ENCODE results near the gene ERBB2.
"Not testable (repeated sequence)": the region's sequence is repeated elsewhere in the genome, so short reads cannot be mapped to it uniquely, and the experiment has no call there.

The ERBB2 gene

GRCh38 chr17:39746145-39746461 lies 46.2 kb downstream of the ERBB2 start:
- Histone ChIP-seq H3K36me3 (ENCODE audit: control insufficient read depth, insufficient read depth, low read length) (no peaks in the 10 kb centered on the region), H3K27ac (ENCODE audit: insufficient read depth, low read depth, low read length, poor library complexity, severe bottlenecking) (no peak overlapping the region), H3K4me3 (ENCODE audit: insufficient read depth, low read depth, low read length) (no peak overlapping the region), H3K9me3 (ENCODE audit: control insufficient read depth, low read length) (no peaks in the 10 kb centered on the region), H3K27me3 (ENCODE audit: control insufficient read depth, insufficient read depth, low read length, poor library complexity, severe bottlenecking) (peaks cover under 1% of the 10 kb centered on the region), H3K4me1 (ENCODE audit: control insufficient read depth, insufficient read depth, low read length) (no peaks in the 10 kb centered on the region)
- 94% methylated on average over 7 of the region's 7 CpGs for WGBS, 2 experiments

- peaks cover 1% of the 10 kb centered on the region for H3K27me3 ChIP-seq (ENCODE audit: control insufficient read depth, insufficient read depth, low read length, poor library complexity, severe bottlenecking)
- H3K9me3 ChIP-seq (ENCODE audit: control insufficient read depth, low read length) = no peaks in the 10 kb centered on the region
- no peaks in the 10 kb centered on the region for H3K36me3 ChIP-seq (ENCODE audit: control insufficient read depth, insufficient read depth, low read length)
- H3K27ac ChIP-seq (ENCODE audit: insufficient read depth, low read depth, low read length, poor library complexity, severe bottlenecking) = no peak overlapping the region
- 91 to 92% methylated on average over 4 of the region's 4 CpGs for WGBS, 2 experiments
- H3K4me3 ChIP-seq (ENCODE audit: insufficient read depth, low read depth, low read length) = no peak overlapping the region
- H3K4me1 ChIP-seq (ENCODE audit: control insufficient read depth, insufficient read depth, low read length) = no peaks in the 10 kb centered on the region
These were observed 47.9 kb downstream of the ERBB2 start for GRCh38 chr17:39747745-39748144.

- H3K27me3 ChIP-seq (ENCODE audit: control insufficient read depth, insufficient read depth, low read length, poor library complexity, severe bottlenecking); H3K9me3 ChIP-seq (ENCODE audit: control insufficient read depth, low read length); H3K4me3 ChIP-seq (ENCODE audit: insufficient read depth, low read depth, low read length); H3K4me1 ChIP-seq (ENCODE audit: control insufficient read depth, insufficient read depth, low read length); H3K36me3 ChIP-seq (ENCODE audit: control insufficient read depth, insufficient read depth, low read length); H3K27ac ChIP-seq (ENCODE audit: insufficient read depth, low read depth, low read length, poor library complexity, severe bottlenecking): not testable (repeated sequence)
- WGBS, 2 experiments = 88 to 91% methylated on average over 8 of the region's 8 CpGs
These were observed 48.7 kb downstream of the ERBB2 start for GRCh38 chr17:39748444-39749034.

GRCh38 chr17:39750131-39751015 lies 50.5 kb downstream of the ERBB2 start:
- Histone ChIP-seq H3K4me1 (ENCODE audit: control insufficient read depth, insufficient read depth, low read length) (peaks cover 8% of the 10 kb centered on the region), H3K4me3 (ENCODE audit: insufficient read depth, low read depth, low read length) (no peak overlapping the region), H3K27ac (ENCODE audit: insufficient read depth, low read depth, low read length, poor library complexity, severe bottlenecking) (no peak overlapping the region), H3K27me3 (ENCODE audit: control insufficient read depth, insufficient read depth, low read length, poor library complexity, severe bottlenecking) (peaks cover 24% of the 10 kb centered on the region), H3K36me3 (ENCODE audit: control insufficient read depth, insufficient read depth, low read length) (no peaks in the 10 kb centered on the region), H3K9me3 (ENCODE audit: control insufficient read depth, low read length) (no peaks in the 10 kb centered on the region)
- 82 to 87% methylated on average over 9 of the region's 9 CpGs for WGBS, 2 experiments

- Histone ChIP-seq H3K27me3 (ENCODE audit: control insufficient read depth, insufficient read depth, low read length, poor library complexity, severe bottlenecking) (peaks cover 29% of the 10 kb centered on the region), H3K4me3 (ENCODE audit: insufficient read depth, low read depth, low read length) (no peak overlapping the region), H3K9me3 (ENCODE audit: control insufficient read depth, low read length) (no peaks in the 10 kb centered on the region), H3K27ac (ENCODE audit: insufficient read depth, low read depth, low read length, poor library complexity, severe bottlenecking) (no peak overlapping the region), H3K4me1 (ENCODE audit: control insufficient read depth, insufficient read depth, low read length) (peaks cover 13% of the 10 kb centered on the region), H3K36me3 (ENCODE audit: control insufficient read depth, insufficient read depth, low read length) (no peaks in the 10 kb centered on the region)
- 80% methylated on average over 4 to 5 of the region's 5 CpGs for WGBS, 2 experiments
These were observed 51.2 kb downstream of the ERBB2 start for GRCh38 chr17:39751016-39751543.

GRCh38 chr17:39751637-39752036 lies 51.8 kb downstream of the ERBB2 start:
- Histone ChIP-seq H3K4me1 (ENCODE audit: control insufficient read depth, insufficient read depth, low read length) (peaks cover 13% of the 10 kb centered on the region), H3K27ac (ENCODE audit: insufficient read depth, low read depth, low read length, poor library complexity, severe bottlenecking) (no peak overlapping the region), H3K27me3 (ENCODE audit: control insufficient read depth, insufficient read depth, low read length, poor library complexity, severe bottlenecking) (peaks cover 29% of the 10 kb centered on the region), H3K4me3 (ENCODE audit: insufficient read depth, low read depth, low read length) (no peak overlapping the region), H3K36me3 (ENCODE audit: control insufficient read depth, insufficient read depth, low read length) (no peaks in the 10 kb centered on the region), H3K9me3 (ENCODE audit: control insufficient read depth, low read length) (no peaks in the 10 kb centered on the region)
- 88 to 89% methylated on average over 10 of the region's 10 CpGs for WGBS, 2 experiments

GRCh38 chr17:39752241-39752881 lies 52.5 kb downstream of the ERBB2 start:
- no peak overlapping the region for H3K27ac ChIP-seq (ENCODE audit: insufficient read depth, low read depth, low read length, poor library complexity, severe bottlenecking)
- 68 to 69% methylated on average over 13 of the region's 13 CpGs for WGBS, 2 experiments
- H3K4me3 ChIP-seq (ENCODE audit: insufficient read depth, low read depth, low read length) = no peak overlapping the region
- peaks cover 29% of the 10 kb centered on the region for H3K27me3 ChIP-seq (ENCODE audit: control insufficient read depth, insufficient read depth, low read length, poor library complexity, severe bottlenecking)
- no peaks in the 10 kb centered on the region for H3K36me3 ChIP-seq (ENCODE audit: control insufficient read depth, insufficient read depth, low read length)
- peaks cover 13% of the 10 kb centered on the region for H3K4me1 ChIP-seq (ENCODE audit: control insufficient read depth, insufficient read depth, low read length)
- no peaks in the 10 kb centered on the region for H3K9me3 ChIP-seq (ENCODE audit: control insufficient read depth, low read length)

GRCh38 chr17:39753514-39754160 lies 53.8 kb downstream of the ERBB2 start:
- H3K27ac ChIP-seq (ENCODE audit: insufficient read depth, low read depth, low read length, poor library complexity, severe bottlenecking) = no peak overlapping the region
- H3K4me1 ChIP-seq (ENCODE audit: control insufficient read depth, insufficient read depth, low read length) = peaks cover 13% of the 10 kb centered on the region
- peaks cover 29% of the 10 kb centered on the region for H3K27me3 ChIP-seq (ENCODE audit: control insufficient read depth, insufficient read depth, low read length, poor library complexity, severe bottlenecking)
- 13% methylated on average over 55 of the region's 55 CpGs for WGBS, 2 experiments
- no peaks in the 10 kb centered on the region for H3K9me3 ChIP-seq (ENCODE audit: control insufficient read depth, low read length)
- H3K36me3 ChIP-seq (ENCODE audit: control insufficient read depth, insufficient read depth, low read length) = no peaks in the 10 kb centered on the region
- peak overlapping the region; percentile 53 for H3K4me3 ChIP-seq (ENCODE audit: insufficient read depth, low read depth, low read length)

- H3K9me3 ChIP-seq (ENCODE audit: control insufficient read depth, low read length) = no peaks in the 10 kb centered on the region
- H3K27me3 ChIP-seq (ENCODE audit: control insufficient read depth, insufficient read depth, low read length, poor library complexity, severe bottlenecking) = peaks cover 29% of the 10 kb centered on the region
- H3K4me3 ChIP-seq (ENCODE audit: insufficient read depth, low read depth, low read length) = peak overlapping the region; percentile 53
- H3K4me1 ChIP-seq (ENCODE audit: control insufficient read depth, insufficient read depth, low read length) = peaks cover 13% of the 10 kb centered on the region
- 1% methylated on average over 91 of the region's 91 CpGs for whole genome bisulfite sequencing, 2 experiments
- no peaks in the 10 kb centered on the region for H3K36me3 ChIP-seq (ENCODE audit: control insufficient read depth, insufficient read depth, low read length)
- no peak overlapping the region for H3K27ac ChIP-seq (ENCODE audit: insufficient read depth, low read depth, low read length, poor library complexity, severe bottlenecking)
These were observed 54.5 kb downstream of the ERBB2 start for GRCh38 chr17:39754161-39754957.
